KG1 (cell line): ENCODE measurements around the gene P2RX2.

Source experiments
- DNase-seq: peaks from one replicate; lab custom pipeline; 2025; lab: John Stamatoyannopoulos, UW

The P2RX2 gene

DNA sequence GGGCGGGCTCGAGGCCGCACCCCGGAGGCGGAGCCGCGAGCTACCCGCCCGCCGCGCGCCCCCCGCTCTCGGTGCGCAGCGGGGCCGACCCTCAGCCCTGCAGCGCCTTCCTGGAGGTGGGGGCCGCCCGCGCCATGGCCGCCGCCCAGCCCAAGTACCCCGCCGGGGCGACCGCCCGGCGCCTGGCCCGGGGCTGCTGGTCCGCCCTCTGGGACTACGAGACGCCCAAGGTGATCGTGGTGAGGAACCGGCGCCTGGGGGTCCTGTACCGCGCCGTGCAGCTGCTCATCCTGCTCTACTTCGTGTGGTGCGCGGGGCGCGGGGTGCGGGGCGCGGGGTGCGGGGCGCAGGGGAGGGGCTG, at the start of gene P2RX2:
Gene P2RX2 (plus strand): TSS at position 94 of the 361 bp plus-strand sequence. CDS start 41 bp downstream, at position 135.
- no peak for DNase-seq

DNA sequence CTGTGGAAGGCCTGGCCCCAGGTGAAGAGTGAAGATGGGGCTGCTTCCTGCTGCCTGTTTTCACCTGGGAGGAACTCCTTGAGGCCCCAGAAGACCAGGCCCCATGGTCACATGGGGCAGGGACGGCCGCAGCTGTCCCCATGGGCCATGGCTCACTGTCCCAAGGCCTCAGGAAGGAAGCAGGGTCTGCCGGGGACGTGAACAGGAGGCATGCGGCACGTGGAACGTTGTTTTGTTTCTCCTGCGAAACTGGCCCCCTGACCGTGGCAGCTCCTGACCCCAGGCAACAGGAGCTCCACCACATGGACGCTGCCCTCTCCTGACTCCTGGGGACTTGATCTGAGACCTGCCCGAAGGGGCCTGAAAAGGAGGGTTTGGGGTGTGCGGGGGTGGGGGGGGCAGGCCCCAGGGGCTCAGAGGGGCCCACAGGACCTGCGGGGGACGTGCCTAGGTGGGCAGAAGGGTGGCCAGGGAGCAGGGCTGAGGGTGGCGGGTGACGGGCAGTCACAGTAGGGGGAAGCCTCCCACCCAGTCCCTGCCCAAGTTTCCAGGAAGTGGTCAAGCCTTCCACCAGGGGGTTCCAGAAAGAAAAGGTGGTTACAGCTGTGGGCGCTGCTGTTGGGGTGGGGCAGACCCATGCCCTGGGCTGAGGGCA, 49.6 kb upstream of the P2RX2 start:
- no peak for DNase-seq

DNA sequence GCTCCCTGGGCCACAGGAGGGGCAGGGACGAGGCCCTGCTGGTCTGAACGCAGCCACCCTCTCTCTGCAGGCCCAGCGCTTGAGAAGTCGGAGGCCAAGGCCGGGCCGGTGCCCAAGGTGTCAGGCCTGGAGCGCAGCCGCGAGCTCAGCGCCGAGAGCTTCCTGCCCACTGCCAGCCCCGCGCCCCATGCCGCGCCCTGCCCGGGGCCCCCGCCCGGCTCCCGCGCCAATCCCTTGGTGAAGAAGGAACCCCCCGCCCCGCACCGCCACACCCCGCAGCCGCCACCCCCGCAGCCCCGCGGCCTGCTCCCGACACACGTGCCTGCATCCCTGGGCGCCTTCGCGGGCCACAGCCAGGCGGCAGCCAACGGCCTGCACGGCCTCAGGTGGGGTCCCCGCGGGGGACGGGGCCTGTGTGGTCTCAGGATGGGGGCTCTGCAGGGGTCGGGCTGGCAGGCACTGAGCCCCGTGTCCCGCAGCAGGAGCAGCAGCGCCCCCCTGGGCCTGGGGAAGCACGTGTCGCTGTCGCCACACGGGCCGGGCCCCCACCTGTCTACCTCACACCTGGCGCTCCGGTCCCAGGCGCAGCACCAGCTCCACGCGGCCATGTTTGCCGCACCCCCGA, 48.6 kb upstream of the P2RX2 start:
- DNase-seq: no peak

DNA sequence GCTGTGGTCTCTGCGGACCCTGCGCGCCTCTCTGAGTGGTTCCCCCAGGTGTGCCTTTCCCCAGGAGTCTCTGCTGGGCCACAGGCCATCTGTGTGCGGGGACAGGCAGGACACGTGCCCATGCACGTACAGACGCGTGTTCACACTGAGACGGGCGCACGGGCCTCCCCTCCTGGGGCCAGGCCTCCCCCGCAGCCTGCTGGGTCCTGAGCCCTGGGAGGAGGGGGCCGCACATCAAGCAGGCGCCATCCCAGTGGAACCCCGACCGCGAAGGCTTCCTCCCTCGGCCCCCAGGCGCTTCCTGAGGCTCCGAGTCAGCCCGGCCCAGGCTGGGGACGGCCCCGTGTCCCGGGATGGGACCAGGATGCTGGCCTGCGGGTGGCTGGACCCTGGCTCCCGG, 47.9 kb upstream of the P2RX2 start:
- DNase-seq: no peak

DNA sequence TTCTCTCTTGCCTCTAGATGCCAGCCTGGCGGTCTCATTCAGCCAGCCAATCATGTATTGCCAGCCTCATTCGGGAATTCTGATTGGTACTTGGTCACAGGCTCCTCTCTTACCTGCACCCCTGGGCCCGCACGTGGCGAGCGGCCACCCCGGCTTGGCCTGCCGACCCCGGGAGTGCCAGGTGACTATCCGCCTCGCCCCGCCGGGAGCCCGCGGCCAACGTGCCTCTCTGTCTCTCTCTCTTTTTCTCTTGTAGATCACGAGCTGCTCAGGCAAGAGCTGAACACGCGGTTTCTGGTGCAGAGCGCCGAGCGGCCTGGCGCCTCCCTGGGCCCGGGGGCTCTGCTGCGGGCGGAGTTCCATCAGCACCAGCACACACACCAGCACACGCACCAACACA, 47.5 kb upstream of the P2RX2 start:
- DNase-seq: no peak

DNA sequence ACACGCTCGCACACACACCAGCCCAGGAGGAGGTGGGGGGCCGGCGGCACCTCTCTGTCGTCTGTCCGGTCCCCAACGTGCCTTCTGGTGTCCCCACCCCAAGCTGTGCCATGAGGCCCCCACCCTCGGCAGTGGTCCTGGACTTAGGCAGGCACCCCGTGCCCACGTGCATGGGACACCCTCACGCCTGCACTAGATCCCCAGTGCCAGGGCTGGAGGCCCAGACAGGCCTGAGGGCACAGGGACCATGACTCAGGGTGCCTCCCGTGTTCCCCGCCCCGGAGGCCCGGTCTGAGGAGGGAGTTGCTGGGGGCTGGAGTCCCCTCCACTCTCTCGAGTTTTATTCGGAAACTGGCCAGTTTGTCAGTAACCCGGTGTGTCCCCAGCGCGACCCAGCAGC, 47.0 kb upstream of the P2RX2 start:
- no peak for DNase-seq

DNA sequence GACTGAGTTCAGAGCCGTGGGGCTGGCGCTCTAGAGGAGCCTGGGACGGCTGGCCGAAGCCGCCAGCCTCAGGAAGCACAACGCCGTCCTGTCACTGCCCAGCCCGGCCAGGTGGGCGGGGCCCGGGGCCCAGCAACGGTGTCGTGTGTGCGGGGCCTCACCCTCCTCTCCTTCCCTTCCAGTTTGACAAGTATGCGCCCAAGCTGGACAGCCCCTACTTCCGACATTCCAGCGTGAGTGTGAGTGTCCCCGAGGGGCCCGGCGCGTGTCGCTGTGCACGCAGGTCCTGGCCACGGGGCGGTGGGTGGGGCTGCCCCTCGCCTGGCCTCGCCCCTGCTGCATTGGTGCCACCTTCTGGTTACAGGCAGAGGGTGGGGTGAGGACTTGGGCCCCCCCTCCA, 46.5 kb upstream of the P2RX2 start:
- DNase-seq: no peak

DNA sequence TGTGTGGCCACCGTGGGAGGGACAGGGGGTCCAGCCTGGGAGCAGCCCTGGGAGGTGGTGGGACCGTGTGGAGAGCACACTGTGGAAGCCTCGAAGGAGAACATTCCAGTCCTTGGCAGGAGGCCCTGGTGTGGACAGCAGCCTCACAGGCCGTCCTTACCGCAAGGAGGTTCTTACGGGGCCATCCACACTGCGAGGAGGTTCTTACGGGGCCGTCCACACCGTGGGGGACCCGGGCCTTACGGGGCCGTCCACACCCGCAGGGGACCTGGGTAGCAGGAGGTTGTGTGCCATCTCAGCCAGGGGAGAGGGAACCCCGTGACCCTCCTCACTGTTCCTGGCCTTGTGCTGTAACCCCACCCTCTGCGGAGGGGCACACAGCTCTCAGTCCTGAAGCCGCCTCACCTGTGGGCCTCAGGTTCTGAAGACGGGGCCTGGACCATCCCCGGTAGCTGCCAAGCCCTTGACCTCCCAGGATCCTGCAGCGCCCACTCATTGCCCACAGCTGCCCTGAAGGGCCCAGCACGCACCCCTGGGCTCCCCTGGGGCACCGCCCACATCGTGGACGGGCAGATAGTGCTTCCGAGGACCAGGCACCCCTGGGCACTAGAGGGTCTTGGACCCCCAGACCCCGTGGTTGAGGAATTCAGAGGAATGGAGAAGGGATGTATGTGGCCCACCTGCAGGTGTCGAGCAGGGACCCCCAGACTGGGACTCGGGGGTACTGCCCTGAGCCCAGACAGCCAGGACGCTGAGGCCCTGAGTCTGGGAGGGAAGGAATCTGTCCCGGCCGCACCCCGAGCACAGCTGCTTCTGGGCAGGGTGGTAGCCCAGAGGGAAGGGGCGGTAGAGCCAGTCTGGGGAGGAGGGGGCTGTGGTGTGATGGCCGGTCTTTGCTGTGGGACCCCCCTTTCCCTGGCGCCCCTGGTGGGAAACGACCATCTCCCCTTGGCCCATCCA, 45.5 kb upstream of the P2RX2 start:
- no peak for DNase-seq

DNA sequence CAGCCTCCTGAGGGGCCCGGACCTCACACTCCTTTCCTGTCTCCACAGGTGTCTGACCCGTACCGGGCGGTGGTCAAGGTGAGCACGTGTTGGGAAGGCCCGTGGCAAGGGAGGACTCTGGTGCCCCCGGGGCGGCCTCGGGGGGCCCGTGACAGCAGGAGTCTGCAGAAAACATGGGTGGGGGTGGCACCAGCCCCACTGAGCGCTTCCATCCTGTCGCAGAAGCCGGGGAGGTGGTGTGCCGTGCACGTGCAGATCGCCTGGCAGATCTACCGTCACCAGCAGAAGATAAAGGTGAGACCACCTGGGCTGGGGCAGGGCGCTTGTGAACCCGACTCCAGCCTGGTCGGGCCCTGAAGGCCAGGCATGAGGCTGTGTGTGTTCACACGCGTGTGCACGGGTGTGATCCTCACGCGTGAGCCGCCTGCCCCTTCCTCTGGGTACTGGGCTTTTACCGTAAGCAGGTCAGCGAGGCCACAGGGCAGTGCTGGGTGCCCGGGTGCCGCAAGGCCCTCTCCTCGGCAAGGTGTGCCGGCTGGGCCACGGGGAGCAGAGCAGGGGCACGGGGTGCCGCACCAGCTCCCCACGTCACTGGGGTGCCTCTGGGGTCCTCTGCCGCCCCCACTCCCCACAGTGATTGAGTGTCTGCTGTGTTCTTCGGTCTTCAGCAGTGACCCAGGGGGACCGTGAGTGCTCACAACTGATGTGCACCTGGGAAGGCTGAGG, 44.1 kb upstream of the P2RX2 start:
- no peak for DNase-seq

DNA sequence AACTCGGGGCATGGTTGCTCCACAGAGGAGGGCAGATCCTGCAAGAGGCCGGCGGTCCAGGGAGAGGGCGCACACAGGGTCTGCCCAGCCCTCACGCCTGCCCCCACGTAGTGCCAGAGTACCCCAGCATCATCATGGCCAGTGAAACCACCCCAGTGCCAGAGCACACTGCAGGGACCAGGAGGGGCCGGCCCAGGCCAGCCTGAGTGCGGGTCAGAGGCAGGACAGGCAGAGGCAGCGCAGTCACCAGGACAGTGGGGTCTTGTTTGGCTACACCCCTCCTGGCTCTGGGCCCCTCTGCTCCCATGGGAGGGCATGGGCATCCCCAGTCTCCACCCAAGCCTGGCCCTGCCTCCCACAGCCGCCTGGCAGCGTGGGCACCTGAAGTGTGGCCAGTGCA, 42.9 kb upstream of the P2RX2 start:
- DNase-seq: no peak

DNA sequence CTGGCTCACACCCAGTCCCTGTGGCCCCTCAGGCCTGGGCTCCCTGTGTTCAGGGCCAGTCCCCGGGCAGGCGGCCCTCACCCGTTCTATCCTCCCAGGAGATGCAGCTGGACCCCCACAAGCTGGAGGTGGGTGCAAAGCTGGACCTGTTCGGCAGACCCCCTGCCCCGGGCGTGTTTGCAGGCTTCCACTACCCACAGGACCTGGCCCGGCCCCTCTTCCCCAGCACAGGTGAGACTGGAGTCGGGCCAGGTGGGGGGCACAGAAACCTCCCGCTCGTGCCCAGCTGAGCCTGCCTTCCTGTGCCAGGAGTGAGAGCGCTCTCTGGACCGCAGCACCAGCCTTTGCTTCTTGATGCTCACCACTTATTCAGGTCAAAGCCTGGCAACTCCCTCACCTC, 41.9 kb upstream of the P2RX2 start:
- DNase-seq: no peak

DNA sequence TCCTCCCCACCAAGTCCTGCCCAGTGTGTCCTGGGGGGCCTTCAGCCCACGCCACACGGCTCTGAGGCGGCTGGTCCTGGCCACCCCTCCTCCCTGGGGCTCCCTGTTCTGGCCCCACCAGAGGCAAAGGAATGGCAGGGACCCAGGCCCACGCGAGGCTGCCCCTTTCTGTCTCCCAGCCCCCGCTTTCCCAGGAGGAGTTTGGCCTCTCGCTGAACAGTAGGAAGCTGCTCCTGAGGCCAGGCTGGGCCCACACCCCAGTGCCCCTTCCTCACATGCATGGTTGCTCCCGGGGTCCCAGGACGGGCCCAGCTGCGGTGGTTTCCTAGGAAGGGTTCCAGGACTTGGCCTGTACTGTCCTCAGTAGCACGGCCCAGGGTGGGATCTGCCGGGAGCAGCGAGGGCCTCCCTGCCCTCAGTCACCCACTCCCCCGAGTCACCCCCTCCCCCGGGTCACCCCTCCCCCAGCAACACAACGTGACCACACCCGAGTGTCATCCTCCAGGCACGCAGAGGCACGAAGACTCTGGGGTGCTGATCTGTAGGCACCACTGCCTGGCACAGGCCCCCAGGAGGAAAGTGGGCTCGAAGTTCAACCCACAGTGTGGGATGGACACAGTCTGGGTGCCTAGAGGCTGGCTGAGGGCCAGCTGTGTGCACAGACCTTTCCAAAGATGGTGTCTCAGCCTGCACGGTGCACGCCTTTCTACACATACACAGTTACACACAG, 41.2 kb upstream of the P2RX2 start:
- no peak for DNase-seq

DNA sequence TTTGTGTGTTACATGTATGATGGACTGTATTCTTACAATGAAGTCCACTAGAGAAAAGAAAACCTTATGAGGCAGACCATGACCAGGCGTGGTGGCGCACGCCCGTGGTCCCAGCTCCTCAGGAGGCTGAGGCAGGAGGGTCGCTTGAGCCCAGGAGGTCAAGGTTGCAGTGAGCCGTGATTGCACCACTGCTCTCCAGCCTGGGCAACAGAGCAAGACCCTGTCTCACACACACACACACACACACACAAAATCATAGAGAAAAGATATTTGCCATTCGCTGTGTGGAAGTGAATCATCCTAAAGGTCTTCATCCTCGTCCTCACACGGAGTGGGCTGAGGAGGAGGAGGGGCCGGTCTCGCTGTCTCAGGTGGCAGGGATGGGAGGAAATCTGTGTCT, 40.5 kb upstream of the P2RX2 start:
- no peak for DNase-seq

DNA sequence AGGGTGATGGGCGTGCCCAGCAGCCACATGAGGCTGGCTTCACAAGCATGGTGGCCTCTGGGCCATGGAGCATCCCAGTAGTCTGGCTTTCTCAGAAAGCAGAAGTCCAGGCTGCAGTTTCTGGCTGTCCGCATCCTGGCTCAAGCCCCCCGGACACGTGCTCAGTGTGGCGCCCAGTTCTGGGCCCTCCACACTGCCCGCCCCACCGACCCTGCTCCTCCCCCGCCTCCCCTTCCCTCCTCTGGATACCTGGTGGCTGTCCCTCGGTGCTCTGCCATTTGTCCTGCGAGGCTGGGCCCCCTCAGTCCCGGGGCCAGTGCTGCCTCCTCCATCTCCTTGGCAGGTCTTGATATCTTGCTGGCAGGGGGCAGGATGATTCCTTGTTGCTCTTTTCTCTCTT, 39.8 kb upstream of the P2RX2 start:
- no peak for DNase-seq

DNA sequence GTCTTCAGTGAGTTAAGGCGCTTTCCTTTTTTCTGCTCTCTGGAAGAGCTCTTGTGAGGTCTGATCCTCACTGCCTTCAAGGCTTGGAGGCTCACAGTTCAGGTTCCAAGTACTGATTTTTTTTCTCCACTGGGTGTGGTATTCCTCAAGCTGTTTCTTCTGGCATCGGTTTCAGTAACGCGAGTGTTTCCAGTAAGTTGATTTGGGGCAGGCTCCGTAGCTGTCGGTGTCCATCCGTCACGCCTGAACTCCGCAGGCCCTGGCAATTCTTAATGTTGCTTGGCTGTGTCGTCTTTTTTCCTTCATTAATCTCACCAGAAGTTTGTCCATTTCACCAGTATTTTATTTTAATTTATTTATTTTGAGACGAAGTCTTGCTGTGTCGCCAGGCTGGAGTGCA, 38.8 kb upstream of the P2RX2 start:
- DNase-seq: no peak

DNA sequence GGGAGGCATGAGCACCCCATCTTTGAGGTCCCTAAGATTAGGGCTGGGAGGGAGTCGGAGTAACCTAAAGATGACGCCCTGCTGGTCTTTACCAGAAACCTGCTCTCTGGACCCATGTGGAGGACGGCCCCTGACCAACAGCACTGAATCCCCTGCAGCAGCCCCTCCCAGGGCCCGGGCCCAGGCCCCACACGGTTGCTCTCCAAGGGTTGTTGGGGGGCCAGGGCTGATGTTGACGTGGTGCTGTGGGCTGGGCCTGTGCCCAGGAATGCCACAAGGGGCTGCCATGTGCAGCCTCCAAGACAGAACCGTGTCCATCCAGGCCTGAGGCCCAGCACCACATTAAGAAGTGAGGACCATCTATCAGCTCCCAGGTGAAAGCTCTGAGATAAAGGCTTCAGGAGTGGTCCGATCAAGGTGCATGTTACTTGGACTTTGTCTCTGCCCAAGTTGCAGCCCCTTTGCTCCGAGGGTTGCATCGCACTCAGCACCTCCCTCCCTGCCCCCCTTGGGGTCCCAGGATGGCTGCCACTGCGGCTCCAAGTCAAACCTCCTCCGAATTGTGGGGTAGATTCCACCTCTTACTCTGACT, 37.8 kb upstream of the P2RX2 start:
- DNase-seq: no peak

DNA sequence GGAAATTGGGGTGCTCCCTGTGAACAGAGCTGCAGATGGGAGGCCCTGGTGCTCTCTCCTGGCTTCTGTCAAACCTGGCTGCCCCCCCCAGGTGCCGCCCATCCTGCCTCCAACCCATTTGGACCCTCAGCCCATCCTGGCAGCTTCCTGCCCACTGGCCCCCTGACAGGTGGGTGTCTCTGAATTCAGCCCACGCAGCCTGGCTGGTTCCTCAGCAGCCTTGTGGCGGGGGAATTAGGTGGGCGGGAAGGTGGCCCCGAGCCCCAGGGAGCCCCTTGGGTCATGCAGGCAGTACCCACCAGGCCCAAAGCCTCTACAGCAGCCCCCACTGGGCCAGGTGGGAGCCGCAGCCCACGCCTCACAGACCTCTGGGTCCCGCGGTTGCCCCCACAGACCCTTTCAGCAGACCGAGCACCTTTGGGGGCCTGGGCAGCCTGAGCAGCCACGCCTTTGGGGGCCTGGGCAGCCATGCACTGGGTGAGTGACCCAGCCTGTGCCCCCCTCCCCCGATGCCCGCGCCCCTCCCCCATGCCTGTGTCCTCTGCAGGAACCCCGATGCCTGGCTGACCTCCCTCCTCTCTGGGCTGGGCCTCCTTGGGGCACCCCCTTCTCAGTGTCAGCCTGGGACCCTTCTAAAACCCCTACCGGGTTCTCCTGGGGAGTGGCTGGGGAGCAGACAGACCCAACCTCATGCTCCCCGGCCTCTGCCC, 37.1 kb upstream of the P2RX2 start:
- no peak for DNase-seq

DNA sequence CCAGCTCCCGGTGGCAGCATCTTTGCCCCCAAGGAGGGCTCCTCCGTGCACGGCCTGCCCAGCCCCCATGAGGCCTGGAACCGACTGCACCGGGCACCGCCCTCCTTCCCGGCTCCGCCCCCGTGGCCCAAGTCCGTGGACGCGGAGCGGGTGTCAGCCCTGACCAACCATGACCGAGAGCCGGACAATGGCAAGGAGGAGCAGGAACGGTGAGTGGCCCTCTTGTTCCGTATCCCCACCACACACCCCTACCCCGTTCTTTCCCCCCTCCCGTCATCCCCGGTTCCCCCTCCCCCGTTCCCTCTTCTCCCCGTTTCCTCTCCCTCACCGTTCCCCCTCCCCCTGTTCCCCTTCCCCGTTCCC, 36.5 kb upstream of the P2RX2 start:
- no peak for DNase-seq

DNA sequence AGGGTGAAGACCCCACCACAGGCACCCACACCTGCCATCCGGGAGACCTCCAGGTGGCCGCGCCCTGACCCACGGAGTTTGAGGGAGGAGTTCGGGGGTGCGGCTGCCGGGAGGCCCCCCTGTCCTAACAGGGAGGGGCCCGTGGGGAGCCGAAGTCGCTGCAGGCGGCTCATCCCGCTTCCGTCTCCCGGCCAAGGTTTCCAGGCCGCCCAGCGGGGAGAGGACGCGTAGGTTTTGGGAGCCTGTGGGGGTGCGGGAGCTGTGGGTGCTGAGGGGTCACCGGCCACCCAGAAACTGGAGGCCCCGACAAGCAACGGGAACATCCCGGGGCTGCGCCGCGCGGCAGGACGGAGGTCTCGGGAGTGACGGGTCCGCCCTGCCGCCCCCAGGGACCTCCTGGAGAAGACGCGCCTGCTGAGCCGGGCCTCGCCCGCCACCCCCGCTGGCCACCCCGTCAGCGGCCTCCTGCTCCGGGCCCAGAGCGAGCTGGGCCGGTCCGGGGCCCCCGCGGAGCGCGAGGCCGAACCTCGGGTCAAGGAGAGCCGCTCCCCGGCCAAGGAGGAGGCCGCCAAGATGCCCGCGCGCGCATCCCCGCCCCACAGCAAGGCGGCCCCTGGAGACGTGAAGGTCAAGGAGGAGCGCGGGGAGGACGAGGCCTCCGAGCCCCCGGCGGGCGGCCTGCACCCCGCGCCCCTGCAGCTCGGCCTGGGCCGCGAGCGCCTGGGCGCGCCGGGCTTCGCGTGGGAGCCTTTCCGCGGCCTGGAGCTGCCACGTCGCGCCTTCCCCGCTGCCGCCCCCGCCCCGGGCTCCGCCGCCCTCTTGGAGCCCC, 35.8 kb upstream of the P2RX2 start:
- no peak for DNase-seq

DNA sequence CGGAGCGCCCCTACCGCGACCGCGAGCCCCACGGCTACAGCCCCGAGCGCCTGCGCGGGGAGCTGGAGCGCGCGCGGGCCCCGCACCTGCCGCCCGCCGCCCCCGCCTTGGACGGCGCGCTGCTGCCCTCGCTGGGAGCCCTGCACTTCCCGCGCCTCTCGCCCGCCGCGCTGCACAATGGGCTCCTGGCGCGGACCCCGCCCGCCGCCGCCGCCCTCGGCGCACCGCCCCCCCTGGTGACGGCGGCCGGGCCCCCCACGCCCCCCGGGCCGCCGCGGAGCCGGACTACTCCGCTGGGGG, 35.2 kb upstream of the P2RX2 start:
- no peak for DNase-seq
